Sigmoid colon (tissue), 4 donors: ENCODE measurements around the gene MBLAC2.

ENCODE experiments used
- CTCF ChIP-seq, 4 experiments: fragments of 450-650 bp in 3 of 4; fragments of 200-600 bp in 1 of 4; IDR thresholded peaks; one replicate each; pipeline ENCODE4 v1.5.1; 2016 to 2019; ENCODE audit warnings: antibody characterized with exemption in 4 of 4, mild to moderate bottlenecking in 3 of 4, moderate library complexity in 2 of 4
- EP300 ChIP-seq, 4 donors: sonication (generic); formaldehyde crosslinking; IDR thresholded peaks; one replicate each; pipeline ENCODE4 v1.6.1; 2017; ENCODE audit warnings: antibody characterized with exemption in 4 of 4
- POLR2A ChIP-seq, 2 donors: fragments of 450-650 bp; IDR thresholded peaks; one replicate each; pipeline ENCODE4 v1.6.1; 2016; ENCODE audit warnings: antibody characterized with exemption in 2 of 2, mild to moderate bottlenecking in 2 of 2, moderate library complexity in 2 of 2
- POLR2AphosphoS5 ChIP-seq, 4 donors: sonication (generic); formaldehyde crosslinking; IDR thresholded peaks; one replicate each; pipeline ENCODE4 v1.6.1; 2017; ENCODE audit warnings: antibody characterized with exemption in 4 of 4

GRCh38 chr5:90503596-90503995 lies 29.0 kb upstream of the MBLAC2 start:
- TF ChIP-seq CTCF (IDR thresholded peaks at IDR 0.05), result no peak
- TF ChIP-seq POLR2A (IDR thresholded peaks at IDR 0.05), result no peak
- TF ChIP-seq EP300 (IDR thresholded peaks at IDR 0.05), result no peak
- no peak for TF ChIP-seq POLR2AphosphoS5 (IDR thresholded peaks at IDR 0.05)
